GM18499 (cell line): ENCODE data around the gene PHACTR2.

Experiments
- ATAC-seq: cut with Tn5 transposase; IDR thresholded peaks from one replicate; pipeline ENCODE4 v1.9.1; 2021; ENCODE audit warnings: moderate number of reproducible peaks; ENCODE audit not compliant: insufficient read depth, unreplicated experiment

The PHACTR2 gene

DNA sequence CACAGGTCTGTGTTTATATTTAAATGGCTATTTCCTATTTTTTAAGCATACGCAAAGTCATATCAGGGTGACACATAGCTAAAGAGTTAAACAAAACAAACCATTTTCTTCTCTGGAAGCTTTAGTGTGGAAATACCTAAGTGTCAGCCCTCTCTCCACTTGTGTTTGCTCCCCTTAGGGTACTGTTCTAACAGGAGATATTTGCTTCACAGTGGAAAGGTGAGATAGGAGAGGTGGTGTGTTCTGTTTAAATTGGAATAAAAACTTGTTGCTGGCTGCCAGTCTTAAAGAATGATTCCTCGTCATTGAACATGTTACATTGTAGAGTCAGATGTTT, 18.9 kb downstream of the PHACTR2 start:
- no peak for ATAC-seq

GRCh38 chr6:143697076-143697800, 19.5 kb downstream of the PHACTR2 start:
- ATAC-seq, result no peak

GRCh38 chr6:143698329-143698728, 20.6 kb downstream of the PHACTR2 start:
- no peak for ATAC-seq

GRCh38 chr6:143698759-143699429, 21.1 kb downstream of the PHACTR2 start:
- ATAC-seq, result no peak

DNA sequence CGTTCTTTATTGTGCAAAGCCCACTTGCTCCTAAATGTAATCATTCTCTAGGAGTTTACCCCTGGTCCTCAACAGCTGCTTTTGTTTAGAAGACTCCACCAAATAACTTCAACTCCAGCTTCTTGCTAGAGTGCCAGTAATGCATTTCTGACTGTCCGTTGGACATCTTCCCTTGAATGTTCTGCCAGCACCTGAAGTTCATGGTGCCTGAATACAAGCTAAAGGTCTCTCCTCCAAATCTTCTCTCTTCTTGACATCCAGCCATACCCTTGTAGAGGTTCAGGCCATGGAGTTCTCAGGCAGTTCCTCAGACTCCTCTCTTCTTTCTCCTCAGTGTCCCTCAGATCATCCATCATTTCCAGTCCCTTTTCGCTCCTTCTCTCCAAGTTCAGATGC, 21.7 kb downstream of the PHACTR2 start:
- no peak for ATAC-seq

GRCh38 chr6:143700684-143701348, 23.1 kb downstream of the PHACTR2 start:
- ATAC-seq, result no peak

- ATAC-seq, result no peak
These were observed 23.8 kb downstream of the PHACTR2 start for GRCh38 chr6:143701349-143702234.

- ATAC-seq, result no peak
These were observed 27.8 kb downstream of the PHACTR2 start for GRCh38 chr6:143705569-143705968.

- ATAC-seq, result no peak
These were observed 29.9 kb downstream of the PHACTR2 start for GRCh38 chr6:143707697-143708096.

DNA sequence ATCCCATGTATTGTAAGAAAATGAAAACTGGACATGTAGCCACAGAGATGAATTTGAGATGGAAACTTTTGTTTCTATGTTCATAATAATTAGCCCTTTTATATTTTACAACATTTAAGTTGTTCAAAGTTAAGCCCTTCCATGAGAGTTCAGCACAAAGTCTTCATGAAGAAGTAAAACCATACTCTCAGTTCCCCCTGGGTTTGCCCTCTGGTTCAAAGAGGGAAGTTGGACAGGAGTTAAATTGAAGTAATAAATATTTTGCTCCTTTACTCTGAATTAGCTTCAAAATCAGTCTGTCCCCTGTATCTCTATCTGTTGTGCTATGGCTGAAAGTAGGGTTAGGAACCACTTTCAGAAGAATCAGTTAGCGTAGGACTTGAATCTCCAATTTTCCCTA, 31.1 kb downstream of the PHACTR2 start:
- ATAC-seq, result no peak

- ATAC-seq, result no peak
These were observed 33.9 kb downstream of the PHACTR2 start for GRCh38 chr6:143711714-143712113.

DNA sequence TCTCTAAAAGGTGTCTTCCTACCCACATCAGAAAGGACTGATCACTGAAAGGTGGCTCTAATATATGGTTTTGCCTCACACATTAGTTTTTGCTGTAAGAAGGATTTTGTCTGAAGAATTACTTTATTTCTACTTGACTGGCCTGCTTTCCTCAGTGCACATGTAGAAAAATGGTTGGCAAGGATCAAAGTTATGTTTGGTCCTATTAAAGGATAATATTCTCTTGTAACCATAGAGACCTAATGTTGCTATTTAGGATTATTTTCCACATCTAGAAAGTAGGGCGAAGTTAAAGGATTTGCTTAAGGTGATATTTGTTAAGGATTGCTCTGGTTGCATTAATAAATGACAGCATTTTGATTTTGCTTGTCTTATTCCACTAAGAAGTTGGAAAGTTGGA, 40.7 kb downstream of the PHACTR2 start:
- no peak for ATAC-seq

DNA sequence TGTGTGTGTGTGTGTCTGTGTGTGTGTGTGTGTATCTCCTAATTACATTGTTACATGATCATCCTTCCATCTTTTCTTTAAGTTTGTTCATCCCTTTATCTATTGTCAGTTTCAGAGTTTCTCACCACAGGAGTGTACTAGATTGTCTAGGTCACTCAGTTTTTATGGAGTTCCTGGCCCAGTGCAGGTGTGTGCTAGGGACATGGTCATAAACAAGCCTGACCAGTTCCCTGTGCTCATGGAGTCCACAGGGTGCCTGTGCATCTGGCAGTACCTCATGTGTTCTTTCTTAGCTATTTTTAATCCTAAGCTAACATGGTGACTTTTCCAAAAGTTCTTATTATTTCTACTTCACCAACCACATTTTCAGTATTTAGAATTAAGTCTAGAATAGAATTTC, 43.9 kb downstream of the PHACTR2 start:
- ATAC-seq, result no peak

- ATAC-seq, result no peak
These were observed 47.1 kb downstream of the PHACTR2 start for GRCh38 chr6:143724876-143725275.

- no peak for ATAC-seq
These were observed 48.4 kb downstream of the PHACTR2 start for GRCh38 chr6:143726015-143726647.

DNA sequence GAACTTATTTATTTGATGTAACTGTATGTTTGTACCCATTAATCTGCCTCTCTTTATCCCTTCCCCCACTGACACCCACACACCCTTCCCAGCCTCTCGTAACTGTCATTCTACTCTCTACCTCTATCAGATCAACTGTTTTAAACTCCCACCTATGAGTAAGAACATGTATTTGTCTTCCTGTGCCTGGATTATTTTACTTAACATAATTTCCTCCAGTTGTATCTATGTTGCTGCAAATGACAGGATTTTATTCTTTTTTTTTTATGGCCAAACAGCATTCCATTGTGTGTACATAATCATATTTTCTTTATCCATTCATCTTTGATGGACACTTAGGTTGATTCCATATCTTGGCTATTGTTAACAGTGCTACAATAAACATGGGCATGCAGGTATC, 49.3 kb downstream of the PHACTR2 start:
- ATAC-seq, result no peak

DNA sequence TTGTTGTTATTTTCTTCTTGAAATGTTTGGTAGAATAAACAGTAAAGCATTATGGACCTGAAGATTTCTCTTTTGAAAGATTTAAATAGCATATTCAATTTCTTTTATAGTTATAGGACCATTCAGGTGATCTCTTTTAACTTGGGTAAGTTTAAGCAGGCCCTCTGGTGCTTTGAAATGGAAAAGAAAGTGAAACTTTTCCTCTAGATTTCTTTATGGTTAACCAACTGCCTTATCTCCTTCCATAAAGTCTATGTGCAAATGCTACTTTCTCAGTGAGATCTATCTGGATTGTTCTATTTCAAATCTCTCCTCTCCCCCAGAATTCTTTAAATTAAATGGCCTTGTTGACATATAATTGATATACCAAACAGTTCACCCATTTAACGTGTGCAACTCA, 54.0 kb downstream of the PHACTR2 start:
- no peak for ATAC-seq

- ATAC-seq, result no peak
These were observed 54.8 kb downstream of the PHACTR2 start for GRCh38 chr6:143732536-143732935.

- ATAC-seq, result no peak
These were observed 55.7 kb downstream of the PHACTR2 start for GRCh38 chr6:143733510-143733909.

GRCh38 chr6:143734641-143735063, 56.9 kb downstream of the PHACTR2 start:
- ATAC-seq, result no peak
